Mesendoderm (in vitro differentiated cells): Measurements from ENCODE around the gene TFB2M.
"Not testable (repeated sequence)": the region's sequence is repeated elsewhere in the genome, so short reads cannot be mapped to it uniquely, and the experiment has no call there.

Experiments used
- DNase-seq: peaks from one replicate; pipeline ENCODE4 v3.0.0; 2013
- H2AK5ac ChIP-seq: 2 replicates; pipeline ENCODE4 v1.6.1; 2013; ENCODE audit warnings: low read length, inconsistent platforms
- H2BK120ac ChIP-seq: 2 replicates; pipeline ENCODE4 v1.6.1; 2013; ENCODE audit warnings: low read depth, mild to moderate bottlenecking, low read length, moderate library complexity, mixed read lengths
- H2BK15ac ChIP-seq: replicated peaks from 2 replicates; pipeline ENCODE4 v1.6.1; 2013; ENCODE audit warnings: low read depth, mild to moderate bottlenecking, moderate library complexity
- H2BK5ac ChIP-seq: 2 replicates; pipeline ENCODE4 v1.6.1; 2013; ENCODE audit warnings: low read length, inconsistent platforms
- H3K18ac ChIP-seq: 2 replicates; pipeline ENCODE4 v1.6.1; 2013; ENCODE audit warnings: mild to moderate bottlenecking, low read length, mixed read lengths
- H3K23ac ChIP-seq: one replicate; pipeline ENCODE4 v1.6.1; 2013; ENCODE audit warnings: low read length
- H3K27ac ChIP-seq: 2 replicates; pipeline ENCODE4 v1.5.1; 2013; ENCODE audit warnings: low read depth, mild to moderate bottlenecking, inconsistent platforms, low read length, moderate library complexity
- H3K27me3 ChIP-seq: 2 replicates; pipeline ENCODE4 v1.6.1; 2013; ENCODE audit warnings: low read length, control low read depth, mild to moderate bottlenecking, inconsistent platforms; ENCODE audit not compliant: insufficient read depth, poor library complexity
- H3K36me3 ChIP-seq: 2 replicates; pipeline ENCODE4 v1.6.1; 2013; ENCODE audit warnings: low read length, inconsistent platforms; ENCODE audit not compliant: control insufficient read depth, insufficient read depth
- H3K4ac ChIP-seq: one replicate; pipeline ENCODE4 v1.6.1; 2013; ENCODE audit warnings: low read depth, mild to moderate bottlenecking, low read length, moderate library complexity
- H3K4me1 ChIP-seq: 2 replicates; pipeline ENCODE4 v1.6.1; 2013; ENCODE audit warnings: low read depth, low read length, inconsistent platforms; ENCODE audit not compliant: control insufficient read depth
- H3K4me2 ChIP-seq: 2 replicates; pipeline ENCODE4 v1.6.1; 2013; ENCODE audit warnings: low read length
- H3K4me3 ChIP-seq: 2 replicates; pipeline ENCODE4 v1.5.1; 2013; ENCODE audit warnings: mild to moderate bottlenecking, low read length
- H3K56ac ChIP-seq: one replicate; pipeline ENCODE4 v1.6.1; 2013; ENCODE audit warnings: low read length
- H3K79me1 ChIP-seq: 2 replicates; pipeline ENCODE4 v1.6.1; 2013; ENCODE audit warnings: low read length, inconsistent platforms
- H3K79me2 ChIP-seq: 2 replicates; pipeline ENCODE4 v1.6.1; 2013; ENCODE audit warnings: mild to moderate bottlenecking, low read length; ENCODE audit not compliant: control insufficient read depth, insufficient read depth
- H3K9ac ChIP-seq: 2 replicates; pipeline ENCODE4 v1.6.1; 2013; ENCODE audit warnings: low read length, inconsistent platforms
- H4K5ac ChIP-seq: one replicate; pipeline ENCODE4 v1.6.1; 2013; ENCODE audit warnings: low read length
- H4K8ac ChIP-seq: one replicate; pipeline ENCODE4 v1.6.1; 2013; ENCODE audit warnings: low read depth, mild to moderate bottlenecking, control low read depth, low read length, moderate library complexity
- WGBS: extraction: QIAGEN DNeasy Blood & Tissue Kit; methylation state at CpG from one replicate; pipeline ENCODE4 v1.1.7; 2013; ENCODE audit warnings: low lambda C conversion rate, missing lambda C conversion rate; ENCODE audit not compliant: insufficient coverage; ENCODE audit errors: extremely low coverage; 5-methylcytosine and 5-hydroxymethylcytosine counted together

Gene TFB2M

DNA sequence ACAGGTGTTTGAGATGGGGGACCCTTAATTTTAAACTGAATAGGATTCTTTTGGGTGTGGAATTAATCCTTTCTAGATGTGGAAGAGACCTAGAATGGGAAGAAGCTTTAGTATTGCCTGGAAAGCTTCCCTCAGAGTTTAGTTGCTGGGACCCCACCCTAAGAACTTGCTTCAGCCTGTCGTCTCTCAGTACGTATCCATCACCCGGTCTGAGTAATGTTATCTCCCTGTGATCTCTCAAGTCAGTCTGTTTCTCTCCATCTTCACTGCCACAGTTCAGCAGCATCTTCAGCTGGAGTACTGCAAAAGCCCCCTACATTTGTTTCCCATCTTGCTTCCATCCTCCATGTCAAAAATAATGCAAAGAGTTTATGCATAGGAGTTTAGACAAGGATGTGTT is 29.1 kb upstream of the TFB2M start:
- H3K56ac ChIP-seq: no peak overlapping the region
- H2AK5ac ChIP-seq: no peak overlapping the region
- no peak overlapping the region for H3K4me2 ChIP-seq
- H3K79me1 ChIP-seq: peaks cover 4% of the 10 kb centered on the region
- no CpG with 5 or more reads among the region's 3 CpGs for WGBS
- H2BK15ac ChIP-seq: no peak overlapping the region
- H3K79me2 ChIP-seq: no peaks in the 10 kb centered on the region
- H2BK120ac ChIP-seq: no peak overlapping the region
- H3K23ac ChIP-seq: no peak overlapping the region
- H4K5ac ChIP-seq: no peak overlapping the region
- no peaks in the 10 kb centered on the region for H3K4me1 ChIP-seq
- no peaks in the 10 kb centered on the region for H3K27me3 ChIP-seq
- no peak overlapping the region for H4K8ac ChIP-seq
- H2BK5ac ChIP-seq: no peak overlapping the region
- H3K27ac ChIP-seq: no peak overlapping the region
- no peak overlapping the region for H3K9ac ChIP-seq
- no peak overlapping the region for H3K4ac ChIP-seq
- no peak for DNase-seq
- no peak overlapping the region for H3K18ac ChIP-seq
- H3K36me3 ChIP-seq: no peaks in the 10 kb centered on the region
- H3K4me3 ChIP-seq: no peak overlapping the region

DNA sequence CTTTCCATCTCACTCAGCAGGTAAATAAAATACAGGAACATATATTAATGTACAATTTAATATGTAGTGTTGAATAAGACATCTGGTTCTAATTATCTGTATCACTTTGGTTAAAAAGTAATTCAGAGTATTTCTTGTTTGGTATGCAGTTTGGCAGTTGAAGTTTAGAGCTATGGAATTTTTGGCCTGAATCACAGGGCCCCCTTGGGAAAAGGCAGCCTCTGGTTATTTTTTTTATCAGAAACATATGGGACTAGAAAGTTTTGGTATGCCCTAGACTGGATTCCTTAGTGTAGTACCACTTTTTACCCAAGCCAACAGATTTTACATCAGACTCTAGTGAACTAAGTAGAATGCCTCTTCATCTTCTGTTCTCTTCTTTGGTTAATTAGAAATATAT is 26.6 kb upstream of the TFB2M start:
- Histone ChIP-seq H2BK5ac (no peak overlapping the region), H3K4ac (no peak overlapping the region), H3K79me1 (peaks cover 2% of the 10 kb centered on the region), H3K4me2 (no peak overlapping the region), H3K27me3 (no peaks in the 10 kb centered on the region), H2BK15ac (no peak overlapping the region), H3K4me1 (no peaks in the 10 kb centered on the region), H3K36me3 (no peaks in the 10 kb centered on the region), H4K5ac (no peak overlapping the region), H3K79me2 (no peaks in the 10 kb centered on the region), H2BK120ac (no peak overlapping the region), H3K4me3 (no peak overlapping the region), H3K9ac (no peak overlapping the region), H3K23ac (no peak overlapping the region), H4K8ac (no peak overlapping the region), H3K18ac (no peak overlapping the region), H3K56ac (no peak overlapping the region), H2AK5ac (no peak overlapping the region), H3K27ac (no peak overlapping the region)
- no peak for DNase-seq

DNA sequence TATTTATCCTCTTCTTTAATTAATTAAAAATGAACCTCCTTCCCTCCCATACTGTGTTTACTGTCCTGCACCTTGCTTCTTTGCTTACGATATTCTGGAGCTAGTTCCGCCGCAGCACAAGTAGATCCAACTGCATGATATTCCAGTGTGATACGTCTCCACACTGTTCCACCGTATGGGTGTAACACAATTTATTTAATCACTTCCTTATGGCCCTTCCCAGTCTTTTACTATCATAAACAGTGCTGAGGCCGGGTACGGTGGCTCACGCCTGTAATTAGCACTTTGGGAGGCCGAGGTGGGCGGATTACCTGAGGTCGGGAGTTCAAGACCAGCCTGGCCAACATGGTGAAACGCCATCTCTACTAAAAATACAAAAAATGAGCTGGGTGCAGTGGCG is 25.9 kb upstream of the TFB2M start:
- H3K9ac ChIP-seq: no peak overlapping the region
- H3K23ac ChIP-seq: no peak overlapping the region
- no peaks in the 10 kb centered on the region for H3K79me2 ChIP-seq
- H3K4me2 ChIP-seq: no peak overlapping the region
- no peak overlapping the region for H4K5ac ChIP-seq
- no peak overlapping the region for H4K8ac ChIP-seq
- H2BK120ac ChIP-seq: no peak overlapping the region
- H2BK15ac ChIP-seq: no peak overlapping the region
- H3K56ac ChIP-seq: no peak overlapping the region
- H3K4me1 ChIP-seq: no peaks in the 10 kb centered on the region
- H2BK5ac ChIP-seq: no peak overlapping the region
- no peak overlapping the region for H3K18ac ChIP-seq
- peaks cover 2% of the 10 kb centered on the region for H3K79me1 ChIP-seq
- H3K4ac ChIP-seq: no peak overlapping the region
- no peak overlapping the region for H3K4me3 ChIP-seq
- H2AK5ac ChIP-seq: no peak overlapping the region
- no peak overlapping the region for H3K27ac ChIP-seq
- WGBS: no CpG with 5 or more reads among the region's 13 CpGs
- DNase-seq: no peak
- no peaks in the 10 kb centered on the region for H3K27me3 ChIP-seq
- H3K36me3 ChIP-seq: no peaks in the 10 kb centered on the region

DNA sequence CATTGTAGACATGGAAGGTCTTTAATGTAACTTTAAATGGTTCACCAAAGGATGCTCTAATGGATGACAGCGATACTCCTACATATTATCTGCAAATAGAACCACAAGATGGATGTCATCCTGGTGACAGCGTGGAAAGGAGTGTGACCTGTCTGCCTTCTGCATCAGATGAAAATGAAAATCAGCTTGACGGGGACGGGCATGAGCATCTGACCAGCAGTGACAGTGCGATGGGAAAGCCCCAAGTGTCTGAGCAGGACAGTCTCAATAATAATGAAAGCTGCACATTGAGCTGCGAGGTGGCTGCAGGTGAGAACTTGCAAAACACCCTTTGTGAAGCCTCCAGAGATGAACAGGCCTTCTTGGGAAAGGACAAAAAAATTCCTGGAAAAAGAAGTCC is 25.4 kb upstream of the TFB2M start:
- DNase-seq: no peak
- Histone ChIP-seq H2AK5ac (no peak overlapping the region), H3K18ac (no peak overlapping the region), H3K9ac (no peak overlapping the region), H3K27ac (no peak overlapping the region), H3K56ac (no peak overlapping the region), H3K79me1 (peaks cover 2% of the 10 kb centered on the region), H2BK15ac (no peak overlapping the region), H3K79me2 (no peaks in the 10 kb centered on the region), H2BK120ac (no peak overlapping the region), H4K8ac (no peak overlapping the region), H3K4ac (no peak overlapping the region), H3K36me3 (no peaks in the 10 kb centered on the region), H3K23ac (no peak overlapping the region), H2BK5ac (no peak overlapping the region), H3K4me2 (no peak overlapping the region), H4K5ac (no peak overlapping the region), H3K4me1 (no peaks in the 10 kb centered on the region), H3K27me3 (no peaks in the 10 kb centered on the region), H3K4me3 (no peak overlapping the region)
- WGBS: no CpG with 5 or more reads among the region's 6 CpGs

GRCh38 chr1:246591047-246591446 is 25.0 kb upstream of the TFB2M start:
- DNase-seq: no peak
- Histone ChIP-seq H3K4me2 (no peak overlapping the region), H2AK5ac (no peak overlapping the region), H3K23ac (no peak overlapping the region), H3K56ac (no peak overlapping the region), H2BK5ac (no peak overlapping the region), H3K27me3 (no peaks in the 10 kb centered on the region), H3K79me2 (no peaks in the 10 kb centered on the region), H2BK15ac (no peak overlapping the region), H4K5ac (no peak overlapping the region), H3K79me1 (peaks cover 2% of the 10 kb centered on the region), H3K18ac (no peak overlapping the region), H3K27ac (no peak overlapping the region), H3K4me1 (no peaks in the 10 kb centered on the region), H4K8ac (no peak overlapping the region), H3K4me3 (no peak overlapping the region), H2BK120ac (no peak overlapping the region), H3K4ac (no peak overlapping the region), H3K9ac (no peak overlapping the region), H3K36me3 (no peaks in the 10 kb centered on the region)

GRCh38 chr1:246589919-246590318 is 23.9 kb upstream of the TFB2M start:
- not testable (repeated sequence) for H3K79me2 ChIP-seq, H2BK15ac ChIP-seq, H3K23ac ChIP-seq, DNase-seq, H3K4me1 ChIP-seq, H3K56ac ChIP-seq, H2AK5ac ChIP-seq, H3K4me3 ChIP-seq, H2BK120ac ChIP-seq, H3K27me3 ChIP-seq, H3K4ac ChIP-seq, H3K79me1 ChIP-seq, H3K4me2 ChIP-seq, H3K27ac ChIP-seq, H3K36me3 ChIP-seq, H2BK5ac ChIP-seq, H4K8ac ChIP-seq, H3K9ac ChIP-seq, H4K5ac ChIP-seq, H3K18ac ChIP-seq
- WGBS: no CpG with 5 or more reads among the region's 10 CpGs
